Naive thymus-derived CD8-positive, alpha-beta T cell (primary cell): ENCODE data around the gene TUBGCP6. TPM values are rescaled to one million over a fixed set of nuclear protein-coding genes. Genes with fewer than 3 reads are reported as not detected.
A peak's percentile ranks its signal among the peaks of the same experiment; 100 is the strongest.

Source experiments
- ATAC-seq, 2 donors: fragments of 150-1000 bp; cut with Tn5 transposase in 1 of 2; sonication (Bioruptor Pico), chemical (Tn5 transposase) in 1 of 2; 1 replicate in 1 of 2; 2 replicates in 1 of 2; pipeline ENCODE4 v1.10.0; 2021; ENCODE audit warnings: mild to moderate bottlenecking in 2 of 2, moderate library complexity in 2 of 2
- POLR2A ChIA-PET: fragments of 350-600 bp; sonication (Branson Sonifier 250); formaldehyde crosslinking; loops from one replicate; lab custom pipeline; 2021; ENCODE audit warnings: antibody characterized with exemption; lab: Charles Lee
- DNase-seq, 10 donors: peaks; one replicate each; pipeline versions ENCODE4 v3.0.0 to v3.0.0-alpha.2; 2020 to 2022
- H3K27ac Mint-ChIP-seq, 10 donors: one replicate each; pipeline ENCODE4 v1.8.0; 2020 to 2022; ENCODE audit warnings: mild to moderate bottlenecking in 10 of 10, mixed read lengths in 10 of 10, moderate library complexity in 4 of 10, inconsistent platforms in 1 of 10
- H3K27me3 Mint-ChIP-seq, 5 donors: one replicate each; pipeline ENCODE4 v1.8.0; 2021 to 2022; ENCODE audit warnings: mixed read lengths in 5 of 5
- H3K36me3 Mint-ChIP-seq, 3 donors: one replicate each; pipeline ENCODE4 v1.8.0; 2020 to 2022; ENCODE audit warnings: mixed read lengths in 3 of 3, mild to moderate bottlenecking in 2 of 3, inconsistent platforms in 1 of 3
- H3K4me1 Mint-ChIP-seq, 4 donors: one replicate each; pipeline ENCODE4 v1.8.0; 2021 to 2022; ENCODE audit warnings: mixed read lengths in 4 of 4
- H3K4me3 Mint-ChIP-seq, 10 donors: one replicate each; pipeline ENCODE4 v1.8.0; 2020 to 2022; ENCODE audit warnings: mild to moderate bottlenecking in 10 of 10, mixed read lengths in 10 of 10, moderate library complexity in 6 of 10, inconsistent platforms in 1 of 10
- H3K9me3 Mint-ChIP-seq, 9 donors: one replicate each; pipeline ENCODE4 v1.8.0; 2020 to 2022; ENCODE audit warnings: mixed read lengths in 9 of 9, mild to moderate bottlenecking in 3 of 9, inconsistent platforms in 1 of 9, moderate library complexity in 1 of 9
- polyA plus RNA-seq, 3 donors: library from polyadenylated mRNA; unstranded; fragments of 300-500 nt; fragmentation: Illumina TruSeq; gene quantifications; one replicate each; pipeline ENCODE4 v1.2.3, GENCODE V29; 2021
- total RNA-seq, 8 experiments: library from RNA in 2 of 8; stranded (reverse) in 2 of 8; gene quantifications; one replicate each; pipeline ENCODE4 v1.2.3 and lab custom pipeline; 2021 to 2026

Gene TUBGCP6
- total and polyA plus RNA-seq, 5 experiments from 2014 or later, result 9.3 to 156 (median 25.2) TPM

DNA sequence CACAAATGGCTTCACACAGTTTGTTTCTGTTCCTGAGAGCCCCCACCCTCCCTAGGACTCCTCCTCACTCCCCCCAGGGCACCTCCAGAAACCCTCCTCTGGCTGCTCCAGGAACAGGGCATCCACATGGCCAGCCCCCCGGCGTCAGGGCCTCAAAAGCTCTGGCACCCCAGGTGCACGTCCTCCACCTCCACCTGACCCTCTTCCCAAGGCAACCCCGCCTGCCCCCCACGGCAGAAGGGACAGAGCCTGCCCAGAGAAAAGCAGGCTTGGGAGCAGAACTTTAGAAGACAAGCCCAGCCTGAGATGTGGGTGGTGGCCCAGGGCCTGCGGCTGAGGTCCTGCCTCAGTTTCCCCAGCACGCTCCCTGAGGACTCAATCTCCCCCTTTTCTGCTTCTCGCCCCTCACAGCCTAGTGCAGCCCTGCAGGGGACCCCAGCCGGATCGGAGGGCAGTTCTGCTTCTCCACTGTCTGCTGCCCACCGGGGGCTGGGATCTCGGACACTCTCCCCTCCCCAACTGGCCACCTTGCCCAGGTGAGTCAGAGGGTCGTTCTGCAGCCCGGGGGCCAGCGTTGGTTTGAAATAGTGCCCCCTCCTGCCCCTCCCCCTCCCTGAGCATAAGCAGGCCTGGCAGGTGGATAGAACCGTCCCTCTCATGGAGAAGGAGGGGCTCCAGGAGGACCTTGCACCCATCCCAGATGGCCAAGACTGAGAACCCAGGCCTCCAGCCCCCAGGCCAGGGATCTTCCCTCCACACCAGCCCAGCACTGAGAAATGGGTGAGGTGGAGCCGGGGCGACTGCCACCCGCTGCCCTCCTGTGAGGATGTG is 61.5 kb downstream of the TUBGCP6 start:
- DNase-seq (no peak), ATAC-seq (no peak)
- H3K27ac Mint-ChIP-seq, result peak overlapping the region in 1 of 10 donors; percentile 58
- no peaks in the 10 kb centered on the region for H3K9me3 Mint-ChIP-seq
- H3K4me3 Mint-ChIP-seq, result peak overlapping the region in 8 of 10 donors; percentile 38 to 74 (median 60)
- H3K4me1 Mint-ChIP-seq, result peaks cover 15 to 29% (median 23%) of the 10 kb centered on the region in 4 donors
- no peaks in the 10 kb centered on the region for H3K36me3 Mint-ChIP-seq
- POLR2A ChIA-PET, result no interaction called here
- H3K27me3 Mint-ChIP-seq, result peaks cover 0 to 5% (median 1%) of the 10 kb centered on the region in 5 donors

DNA sequence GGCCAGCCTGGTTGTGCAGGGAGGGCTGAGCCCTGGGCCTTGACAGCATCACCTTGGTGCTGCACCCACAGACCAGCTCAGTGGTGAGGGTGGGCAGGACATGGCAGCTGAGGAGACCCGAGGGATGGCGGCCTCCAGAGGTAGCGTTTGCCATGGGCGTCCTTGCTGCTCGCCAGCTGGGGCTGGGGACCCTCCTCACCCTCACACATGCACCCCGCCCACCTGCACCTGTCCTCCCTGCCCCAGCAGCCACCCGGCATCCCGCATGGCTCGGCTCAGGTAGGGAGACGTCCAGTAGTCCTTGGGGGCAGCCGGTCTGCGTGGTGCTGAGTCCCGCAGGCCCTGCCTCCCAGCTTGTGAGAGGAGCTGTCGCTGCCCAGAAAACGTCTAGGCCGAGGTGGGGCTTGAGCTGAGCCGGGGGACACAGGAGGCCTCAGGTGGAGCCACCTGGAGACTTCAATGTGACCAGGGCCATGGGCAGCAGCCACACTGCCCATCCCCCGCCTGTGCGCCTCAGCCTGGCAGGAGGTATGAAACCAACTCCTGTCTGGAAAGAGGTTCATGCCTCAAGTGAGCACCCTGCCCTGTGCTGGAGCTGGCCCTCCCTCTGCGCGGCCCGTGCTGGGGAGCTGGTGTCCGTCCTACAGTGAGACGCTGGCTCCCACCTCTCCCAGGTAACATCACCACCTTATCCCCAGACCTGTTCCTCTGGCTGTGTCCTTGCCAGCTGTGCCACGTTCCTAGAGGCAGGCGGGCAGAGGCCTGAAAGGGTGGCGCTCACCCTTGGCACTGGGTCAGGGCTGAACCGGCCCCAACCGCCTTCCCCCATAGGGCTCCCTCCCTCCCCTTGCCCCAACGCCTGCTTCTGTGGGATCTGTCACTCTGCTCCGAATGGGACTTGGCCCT is 62.4 kb downstream of the TUBGCP6 start:
- Mint-ChIP-seq H3K27ac (no peak overlapping the region), H3K27me3 (peaks cover 0 to 5% (median 1%) of the 10 kb centered on the region in 5 donors), H3K4me3 (no peak overlapping the region), H3K4me1 (peaks cover 12 to 22% (median 18%) of the 10 kb centered on the region in 4 donors), H3K36me3 (no peaks in the 10 kb centered on the region), H3K9me3 (no peaks in the 10 kb centered on the region)
- DNase-seq, result peak in 1 of 10 donors; percentile 23
- no peak for ATAC-seq
- POLR2A ChIA-PET, result interaction anchor here (0.9 kb wide), 1 partner anchor 8 kb away, joined by 3 read pairs; no protein-coding TSS in a partner anchor

DNA sequence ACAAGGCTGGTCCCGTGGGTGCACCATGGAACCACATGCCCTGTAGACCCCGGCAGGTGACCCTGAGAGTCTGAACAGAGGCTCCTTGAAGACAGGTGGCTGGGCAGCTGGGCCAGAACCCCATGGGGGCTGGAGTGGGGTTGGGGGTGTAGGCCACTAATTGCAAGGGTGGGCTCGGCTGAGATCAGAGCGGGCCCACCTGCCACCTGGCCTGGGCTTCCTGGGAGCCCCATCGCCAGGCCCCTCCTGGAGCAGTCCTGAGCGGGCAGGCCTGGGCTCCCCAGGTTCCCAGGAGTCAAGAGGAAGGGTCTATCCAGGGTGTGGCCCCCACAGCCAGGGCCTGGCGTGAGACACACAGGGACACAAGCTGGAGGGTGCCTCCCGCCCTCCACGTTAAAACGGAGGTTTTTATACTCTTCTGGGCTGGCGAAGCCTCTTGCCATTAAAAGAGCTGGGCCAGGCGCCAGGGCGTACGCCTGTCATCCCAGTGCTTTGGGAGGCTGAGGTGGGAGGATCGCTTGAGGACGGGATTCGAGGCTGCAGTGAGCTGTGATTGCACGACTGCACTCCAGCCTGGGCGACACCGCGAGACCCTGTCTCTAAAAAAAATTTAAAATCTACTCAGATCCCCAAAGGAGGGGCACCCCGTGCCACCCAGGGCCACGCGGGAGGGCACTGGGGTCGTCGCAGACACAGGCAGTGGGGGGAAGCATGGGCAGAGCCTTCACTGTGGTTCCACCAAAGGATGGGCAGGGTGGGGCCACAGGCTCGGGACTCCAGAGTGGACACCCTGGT is 63.9 kb downstream of the TUBGCP6 start:
- ATAC-seq (no peak), DNase-seq (peak in 1 of 10 donors; percentile 62)
- POLR2A ChIA-PET, result interaction anchor here (1.2 kb wide), 1 partner anchor 9 kb away, joined by 4 read pairs; no protein-coding TSS in a partner anchor
- peaks cover 0 to 5% (median 1%) of the 10 kb centered on the region in 5 donors for H3K27me3 Mint-ChIP-seq
- no peak overlapping the region for H3K27ac Mint-ChIP-seq
- H3K9me3 Mint-ChIP-seq, result no peaks in the 10 kb centered on the region
- H3K4me3 Mint-ChIP-seq, result no peak overlapping the region
- peaks cover 8 to 12% (median 10%) of the 10 kb centered on the region in 4 donors for H3K4me1 Mint-ChIP-seq
- H3K36me3 Mint-ChIP-seq, result no peaks in the 10 kb centered on the region

DNA sequence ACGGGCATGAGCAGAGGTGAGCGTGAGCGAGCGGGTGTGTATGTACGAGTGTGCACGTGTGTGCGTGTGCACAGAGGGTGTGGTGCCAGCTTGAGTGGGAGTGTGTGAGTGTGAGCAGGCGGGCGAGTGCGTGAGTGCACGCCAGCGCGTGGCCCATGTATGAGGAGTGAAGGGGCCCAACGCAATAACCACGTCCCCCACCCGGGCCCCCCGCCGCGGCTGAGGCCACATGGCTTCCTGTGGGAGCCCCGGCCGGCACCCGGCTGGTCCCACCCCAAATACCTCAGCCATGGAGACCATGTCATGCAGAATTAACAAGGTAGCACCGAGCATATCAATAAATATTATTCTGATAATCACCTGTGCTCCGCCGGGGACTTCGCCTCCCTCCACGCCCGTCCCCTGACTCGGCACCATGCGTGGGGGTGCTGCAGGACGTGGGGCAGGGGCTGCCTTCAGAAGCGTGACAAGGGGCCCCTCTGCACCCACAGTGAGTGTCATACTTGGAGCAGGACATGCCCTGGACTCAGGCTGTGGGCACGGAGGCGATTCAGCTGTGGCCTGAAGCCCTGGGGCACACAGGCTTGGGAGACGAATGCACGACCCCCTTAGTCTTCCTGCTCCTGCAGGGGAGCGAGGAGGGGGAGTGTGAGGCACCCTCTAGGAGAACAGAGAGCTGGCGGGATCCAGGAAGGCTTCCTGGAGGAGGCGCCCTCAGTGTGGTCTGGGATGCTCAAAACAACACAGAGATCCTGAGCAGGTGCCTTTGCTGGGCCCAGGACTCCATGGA is 64.7 kb downstream of the TUBGCP6 start:
- peak in 1 of 10 donors; percentile 58 for DNase-seq
- peak overlapping the region in 2 of 10 donors; percentile 7 to 48 for H3K27ac Mint-ChIP-seq

DNA sequence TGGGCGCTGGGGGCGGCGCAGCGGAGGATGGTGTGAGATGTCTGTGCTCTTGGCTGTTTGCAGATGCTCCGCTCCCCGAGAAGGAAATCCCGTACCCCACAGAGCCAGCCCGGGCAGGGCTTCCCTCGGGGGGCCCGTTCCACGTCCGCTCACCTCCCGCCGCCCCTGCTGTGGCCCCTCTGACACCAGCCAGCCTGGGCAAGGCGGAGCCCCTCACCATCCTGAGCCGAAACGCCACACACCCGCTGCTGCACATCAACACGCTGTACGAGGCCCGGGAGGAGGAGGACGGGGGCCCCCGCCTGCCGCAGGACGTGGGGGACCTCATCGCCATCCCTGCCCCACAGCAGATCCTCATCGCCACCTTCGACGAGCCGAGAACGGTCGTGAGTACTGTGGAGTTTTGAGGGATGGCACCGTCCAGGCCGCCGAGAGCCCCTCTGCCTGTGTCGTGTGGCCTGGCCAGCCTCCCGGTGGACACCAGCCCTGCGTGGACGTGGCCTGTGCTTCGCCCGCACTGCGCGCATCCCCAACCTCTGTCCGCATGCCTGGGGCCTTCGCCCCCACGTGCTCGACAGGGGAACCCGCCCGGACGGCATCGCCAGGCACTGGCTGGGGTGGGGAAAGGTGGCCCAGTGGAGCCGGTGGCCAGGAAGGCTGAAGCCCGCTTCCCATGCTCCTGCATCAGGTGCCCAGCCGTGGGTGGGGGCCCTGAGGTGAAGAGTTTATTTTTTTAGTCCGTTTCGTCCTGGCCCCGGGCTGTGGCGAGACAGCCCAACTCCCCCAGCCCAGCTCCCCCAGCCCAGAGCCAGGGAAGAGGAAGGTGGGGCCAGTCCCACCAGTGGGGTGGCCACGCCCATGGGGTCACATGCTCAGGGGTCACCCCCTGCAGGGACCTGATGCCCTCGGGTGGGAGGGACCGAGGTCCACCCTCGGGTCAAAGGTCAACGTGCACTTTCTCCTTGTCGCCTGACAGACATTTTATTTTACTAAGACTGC is 65.7 kb downstream of the TUBGCP6 start:
- peak overlapping the region in 2 of 10 donors; percentile 7 to 48 for H3K27ac Mint-ChIP-seq
- no peaks in the 10 kb centered on the region for H3K9me3 Mint-ChIP-seq
- peaks cover 0 to 8% (median 1%) of the 10 kb centered on the region in 5 donors for H3K27me3 Mint-ChIP-seq
- POLR2A ChIA-PET, result no interaction called here
- H3K4me3 Mint-ChIP-seq, result peak overlapping the region in 1 of 10 donors; percentile 24
- DNase-seq, result peak in 1 of 10 donors; percentile 50
- no peaks in the 10 kb centered on the region for H3K36me3 Mint-ChIP-seq
- peaks cover 2 to 7% (median 6%) of the 10 kb centered on the region in 4 donors for H3K4me1 Mint-ChIP-seq
- no peak for ATAC-seq

More for the DNA sequence above, 64.7 kb downstream of the TUBGCP6 start:
- peaks cover 0 to 8% (median 1%) of the 10 kb centered on the region in 5 donors for H3K27me3 Mint-ChIP-seq
- H3K36me3 Mint-ChIP-seq, result no peaks in the 10 kb centered on the region
- POLR2A ChIA-PET, result interaction anchor here (1.2 kb wide), 1 partner anchor 8 kb away, joined by 4 read pairs; no protein-coding TSS in a partner anchor
- ATAC-seq, result no peak
- H3K9me3 Mint-ChIP-seq, result no peaks in the 10 kb centered on the region
- peaks cover 5 to 12% (median 9%) of the 10 kb centered on the region in 4 donors for H3K4me1 Mint-ChIP-seq
- no peak overlapping the region for H3K4me3 Mint-ChIP-seq

DNA sequence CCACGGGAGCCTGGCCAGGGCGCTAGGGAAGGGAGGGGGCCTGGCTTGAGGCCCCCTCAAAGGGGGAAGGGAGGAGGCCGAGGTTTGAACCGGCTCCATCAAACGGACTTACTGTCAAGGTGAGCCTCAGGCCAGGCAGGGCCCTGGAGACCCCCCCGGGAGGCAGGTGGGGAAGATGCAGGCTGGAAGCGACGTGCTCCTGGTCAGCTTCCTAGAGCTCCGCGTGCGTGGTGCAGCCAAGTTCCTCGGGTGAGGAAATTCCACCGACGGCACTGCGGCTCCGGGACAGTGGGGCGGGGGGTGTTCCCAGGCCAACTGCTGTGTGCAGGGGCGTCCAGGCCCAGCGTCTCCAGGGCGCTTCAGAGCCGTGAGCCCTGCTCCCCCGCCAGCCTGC is 66.4 kb downstream of the TUBGCP6 start:
- ATAC-seq (no peak), DNase-seq (peak in 1 of 10 donors; percentile 40)
- Mint-ChIP-seq H3K4me1 (peaks cover 0 to 7% (median 5%) of the 10 kb centered on the region in 4 donors), H3K27ac (no peak overlapping the region), H3K9me3 (no peaks in the 10 kb centered on the region), H3K27me3 (peaks cover 0 to 11% (median 7%) of the 10 kb centered on the region in 5 donors), H3K4me3 (no peak overlapping the region), H3K36me3 (no peaks in the 10 kb centered on the region)
- POLR2A ChIA-PET, result no interaction called here

DNA sequence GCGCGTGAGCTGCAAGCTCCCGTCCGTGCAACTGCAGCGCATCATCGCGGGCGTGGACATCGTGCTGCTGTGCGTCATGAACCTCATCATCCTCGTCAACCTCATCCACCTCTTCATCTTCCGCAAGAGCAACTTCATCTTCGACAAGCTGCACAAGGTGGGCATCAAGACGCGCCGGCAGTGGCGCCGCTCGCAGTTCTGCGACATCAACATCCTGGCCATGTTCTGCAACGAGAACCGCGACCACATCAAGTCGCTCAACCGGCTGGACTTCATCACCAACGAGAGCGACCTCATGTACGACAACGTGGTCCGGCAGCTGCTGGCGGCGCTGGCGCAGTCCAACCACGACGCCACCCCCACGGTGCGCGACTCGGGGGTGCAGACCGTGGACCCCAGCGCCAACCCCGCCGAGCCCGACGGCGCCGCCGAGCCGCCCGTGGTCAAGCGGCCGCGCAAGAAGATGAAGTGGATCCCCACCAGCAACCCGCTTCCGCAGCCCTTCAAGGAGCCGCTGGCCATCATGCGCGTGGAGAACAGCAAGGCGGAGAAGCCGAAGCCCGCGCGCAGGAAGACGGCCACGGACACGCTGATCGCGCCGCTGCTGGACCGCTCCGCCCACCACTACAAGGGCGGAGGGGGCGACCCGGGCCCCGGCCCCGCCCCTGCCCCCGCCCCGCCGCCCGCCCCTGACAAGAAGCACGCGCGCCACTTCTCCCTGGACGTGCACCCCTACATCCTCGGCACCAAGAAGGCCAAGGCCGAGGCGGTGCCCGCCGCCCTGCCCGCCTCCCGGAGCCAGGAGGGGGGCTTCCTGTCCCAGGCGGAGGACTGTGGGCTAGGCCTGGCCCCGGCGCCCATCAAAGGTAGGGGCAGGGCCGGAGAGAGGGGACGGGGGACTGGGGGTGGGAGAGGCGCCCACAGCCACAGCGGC is 67.0 kb downstream of the TUBGCP6 start:
- H3K27me3 Mint-ChIP-seq, result peaks cover 0 to 16% (median 11%) of the 10 kb centered on the region in 5 donors
- peak overlapping the region in 1 of 10 donors; percentile 44 for H3K27ac Mint-ChIP-seq
- H3K4me1 Mint-ChIP-seq, result peaks cover 0 to 9% (median 6%) of the 10 kb centered on the region in 4 donors
- H3K36me3 Mint-ChIP-seq, result no peaks in the 10 kb centered on the region
- ATAC-seq (no peak), DNase-seq (peak in 1 of 10 donors; percentile 45)
- POLR2A ChIA-PET, result no interaction called here
- no peak overlapping the region for H3K4me3 Mint-ChIP-seq
- no peaks in the 10 kb centered on the region for H3K9me3 Mint-ChIP-seq

DNA sequence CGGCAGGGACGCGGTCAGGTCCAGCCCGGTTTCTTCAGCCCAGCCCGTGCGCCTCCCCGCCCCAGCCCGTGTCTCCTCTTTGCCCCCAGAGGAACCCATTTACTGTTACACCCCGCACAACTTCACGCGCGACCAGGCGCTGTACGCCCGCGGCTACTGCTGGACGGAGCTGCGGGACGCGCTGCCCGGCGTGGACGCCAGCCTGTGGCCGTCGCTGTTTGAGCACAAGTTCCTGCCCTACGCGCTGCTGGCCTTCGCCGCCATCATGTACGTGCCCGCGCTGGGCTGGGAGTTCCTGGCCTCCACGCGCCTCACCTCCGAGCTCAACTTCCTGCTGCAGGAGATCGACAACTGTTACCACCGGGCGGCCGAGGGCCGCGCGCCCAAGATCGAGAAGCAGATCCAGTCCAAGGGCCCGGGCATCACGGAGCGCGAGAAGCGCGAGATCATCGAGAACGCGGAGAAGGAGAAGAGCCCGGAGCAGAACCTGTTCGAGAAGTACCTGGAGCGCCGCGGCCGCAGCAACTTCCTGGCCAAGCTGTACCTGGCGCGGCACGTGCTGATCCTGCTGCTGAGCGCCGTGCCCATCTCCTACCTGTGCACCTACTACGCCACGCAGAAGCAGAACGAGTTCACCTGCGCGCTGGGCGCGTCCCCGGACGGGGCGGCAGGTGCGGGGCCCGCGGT is 67.8 kb downstream of the TUBGCP6 start:
- Mint-ChIP-seq H3K27me3 (peaks cover 0 to 24% (median 16%) of the 10 kb centered on the region in 5 donors), H3K9me3 (no peaks in the 10 kb centered on the region), H3K36me3 (no peaks in the 10 kb centered on the region), H3K4me1 (peaks cover 0 to 9% (median 6%) of the 10 kb centered on the region in 4 donors), H3K27ac (peak overlapping the region in 1 of 10 donors; percentile 44), H3K4me3 (no peak overlapping the region)
- no peak for DNase-seq
- POLR2A ChIA-PET, result no interaction called here
- ATAC-seq, result no peak
